Ishikawa (cell line): ENCODE data around the gene SLC2A8.

Experiments
- CEBPB ChIP-seq: IDR thresholded peaks from 2 replicates; pipeline ENCODE4 v1.6.1; 2012
- CREB1 ChIP-seq: IDR thresholded peaks from 2 replicates; pipeline ENCODE4 v1.6.1; 2012; ENCODE audit warnings: low read depth
- EGR1 ChIP-seq: IDR thresholded peaks from 2 replicates; pipeline ENCODE4 v1.6.1; 2012
- EP300 ChIP-seq: IDR thresholded peaks from 2 replicates; pipeline ENCODE4 v1.6.1; 2012; ENCODE audit warnings: borderline replicate concordance
- FOXM1 ChIP-seq: IDR thresholded peaks from 2 replicates; pipeline ENCODE4 v1.6.1; 2012; ENCODE audit warnings: low read depth, borderline replicate concordance
- NFIC ChIP-seq: IDR thresholded peaks from 2 replicates; pipeline ENCODE4 v1.6.1; 2012
- RAD21 ChIP-seq: IDR thresholded peaks from 2 replicates; pipeline ENCODE4 v1.6.1; 2012; ENCODE audit warnings: low read depth
- TAF1 ChIP-seq: IDR thresholded peaks from 2 replicates; pipeline ENCODE4 v1.6.1; 2012; ENCODE audit warnings: low read depth, mild to moderate bottlenecking
- TCF12 ChIP-seq: IDR thresholded peaks from 2 replicates; pipeline ENCODE4 v1.6.1; 2012; ENCODE audit warnings: low read depth
- TEAD4 ChIP-seq: IDR thresholded peaks from 2 replicates; pipeline ENCODE4 v1.6.1; 2012
- YY1 ChIP-seq: IDR thresholded peaks from 2 replicates; pipeline ENCODE4 v1.6.1; 2012; ENCODE audit warnings: low read depth
- ZBTB7A ChIP-seq: IDR thresholded peaks from 2 replicates; pipeline ENCODE4 v1.6.1; 2012; ENCODE audit warnings: low read depth
- TF ChIP-seq, protein P1 (sequence below): IDR thresholded peaks from 2 replicates; pipeline ENCODE4 v1.6.1; 2012; ENCODE audit warnings: low read depth, mild to moderate bottlenecking
- TF ChIP-seq, protein P2 (sequence below): IDR thresholded peaks from 2 replicates; pipeline ENCODE4 v1.6.1; 2012
- TF ChIP-seq, protein P3 (sequence below): IDR thresholded peaks from 2 replicates; pipeline ENCODE4 v1.6.1; 2012

The SLC2A8 gene

DNA sequence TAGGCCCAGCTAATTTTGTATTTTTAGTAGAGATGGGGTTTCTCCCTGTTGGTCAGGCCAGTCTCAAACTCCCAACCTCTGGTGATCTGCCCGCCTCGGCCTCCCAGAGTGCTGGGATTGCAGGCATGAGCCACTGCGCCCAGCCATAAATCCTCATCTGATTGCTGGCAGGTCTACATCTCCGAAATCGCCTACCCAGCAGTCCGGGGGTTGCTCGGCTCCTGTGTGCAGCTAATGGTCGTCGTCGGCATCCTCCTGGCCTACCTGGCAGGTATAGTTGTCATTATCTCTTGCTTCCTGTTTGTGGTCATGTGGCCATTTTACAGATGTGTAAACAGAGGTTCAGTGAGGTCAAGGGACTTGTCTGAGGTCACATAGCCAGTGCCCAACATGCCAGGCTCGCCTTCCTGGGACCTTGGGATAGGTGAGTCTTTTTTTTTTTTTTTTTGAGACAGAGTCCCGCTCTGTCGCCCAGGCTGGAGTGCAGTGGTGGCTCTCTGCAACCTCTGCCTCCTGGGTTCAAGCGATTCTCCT, 2.8 kb downstream of the SLC2A8 start:
- TF ChIP-seq EP300 = no peak
- no peak for TF ChIP-seq TCF12
- no peak for TF ChIP-seq EGR1
- no peak for TF ChIP-seq ZBTB7A
- no peak for TF ChIP-seq CREB1
- no peak for TF ChIP-seq RAD21
- TF ChIP-seq TAF1 = no peak
- no peak for TF ChIP-seq NFIC
- no peak for TF ChIP-seq YY1
- TF ChIP-seq CEBPB = no peak
- no peak for TF ChIP-seq TEAD4
- TF ChIP-seq, protein P1, sequence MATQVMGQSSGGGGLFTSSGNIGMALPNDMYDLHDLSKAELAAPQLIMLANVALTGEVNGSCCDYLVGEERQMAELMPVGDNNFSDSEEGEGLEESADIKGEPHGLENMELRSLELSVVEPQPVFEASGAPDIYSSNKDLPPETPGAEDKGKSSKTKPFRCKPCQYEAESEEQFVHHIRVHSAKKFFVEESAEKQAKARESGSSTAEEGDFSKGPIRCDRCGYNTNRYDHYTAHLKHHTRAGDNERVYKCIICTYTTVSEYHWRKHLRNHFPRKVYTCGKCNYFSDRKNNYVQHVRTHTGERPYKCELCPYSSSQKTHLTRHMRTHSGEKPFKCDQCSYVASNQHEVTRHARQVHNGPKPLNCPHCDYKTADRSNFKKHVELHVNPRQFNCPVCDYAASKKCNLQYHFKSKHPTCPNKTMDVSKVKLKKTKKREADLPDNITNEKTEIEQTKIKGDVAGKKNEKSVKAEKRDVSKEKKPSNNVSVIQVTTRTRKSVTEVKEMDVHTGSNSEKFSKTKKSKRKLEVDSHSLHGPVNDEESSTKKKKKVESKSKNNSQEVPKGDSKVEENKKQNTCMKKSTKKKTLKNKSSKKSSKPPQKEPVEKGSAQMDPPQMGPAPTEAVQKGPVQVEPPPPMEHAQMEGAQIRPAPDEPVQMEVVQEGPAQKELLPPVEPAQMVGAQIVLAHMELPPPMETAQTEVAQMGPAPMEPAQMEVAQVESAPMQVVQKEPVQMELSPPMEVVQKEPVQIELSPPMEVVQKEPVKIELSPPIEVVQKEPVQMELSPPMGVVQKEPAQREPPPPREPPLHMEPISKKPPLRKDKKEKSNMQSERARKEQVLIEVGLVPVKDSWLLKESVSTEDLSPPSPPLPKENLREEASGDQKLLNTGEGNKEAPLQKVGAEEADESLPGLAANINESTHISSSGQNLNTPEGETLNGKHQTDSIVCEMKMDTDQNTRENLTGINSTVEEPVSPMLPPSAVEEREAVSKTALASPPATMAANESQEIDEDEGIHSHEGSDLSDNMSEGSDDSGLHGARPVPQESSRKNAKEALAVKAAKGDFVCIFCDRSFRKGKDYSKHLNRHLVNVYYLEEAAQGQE = no peak
- TF ChIP-seq, protein P2, sequence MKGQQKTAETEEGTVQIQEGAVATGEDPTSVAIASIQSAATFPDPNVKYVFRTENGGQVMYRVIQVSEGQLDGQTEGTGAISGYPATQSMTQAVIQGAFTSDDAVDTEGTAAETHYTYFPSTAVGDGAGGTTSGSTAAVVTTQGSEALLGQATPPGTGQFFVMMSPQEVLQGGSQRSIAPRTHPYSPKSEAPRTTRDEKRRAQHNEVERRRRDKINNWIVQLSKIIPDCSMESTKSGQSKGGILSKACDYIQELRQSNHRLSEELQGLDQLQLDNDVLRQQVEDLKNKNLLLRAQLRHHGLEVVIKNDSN = no peak

DNA sequence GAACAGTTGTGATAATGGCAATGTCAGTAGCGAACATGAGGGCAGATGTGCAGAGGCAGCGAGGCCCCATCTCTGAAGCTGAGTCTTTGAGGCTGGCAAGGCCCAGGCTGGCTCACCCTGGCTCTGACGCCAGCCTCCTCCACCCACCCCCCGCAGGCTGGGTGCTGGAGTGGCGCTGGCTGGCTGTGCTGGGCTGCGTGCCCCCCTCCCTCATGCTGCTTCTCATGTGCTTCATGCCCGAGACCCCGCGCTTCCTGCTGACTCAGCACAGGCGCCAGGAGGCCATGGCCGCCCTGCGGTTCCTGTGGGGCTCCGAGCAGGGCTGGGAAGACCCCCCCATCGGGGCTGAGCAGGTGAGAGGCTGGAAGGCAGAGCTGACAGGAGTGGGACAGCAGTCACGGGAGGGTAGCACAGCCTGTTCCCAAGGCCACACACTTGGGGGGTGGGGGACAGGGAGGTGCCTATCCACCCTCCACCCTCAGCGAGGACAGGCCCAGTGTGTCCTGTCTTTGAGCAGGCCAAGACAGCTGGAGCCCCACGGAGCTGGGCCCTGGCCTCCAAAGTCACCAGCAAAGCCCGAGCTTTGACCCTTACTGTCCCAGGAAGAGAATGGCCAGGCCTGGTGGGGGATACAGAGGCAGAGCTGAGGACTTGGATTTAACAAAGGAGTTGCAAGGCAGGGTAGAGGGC, 5.6 kb downstream of the SLC2A8 start:
- no peak for TF ChIP-seq YY1
- no peak for TF ChIP-seq RAD21
- TF ChIP-seq TEAD4 = no peak
- TF ChIP-seq, protein P2 = no peak
- no peak for TF ChIP-seq TCF12
- no peak for TF ChIP-seq ZBTB7A

DNA sequence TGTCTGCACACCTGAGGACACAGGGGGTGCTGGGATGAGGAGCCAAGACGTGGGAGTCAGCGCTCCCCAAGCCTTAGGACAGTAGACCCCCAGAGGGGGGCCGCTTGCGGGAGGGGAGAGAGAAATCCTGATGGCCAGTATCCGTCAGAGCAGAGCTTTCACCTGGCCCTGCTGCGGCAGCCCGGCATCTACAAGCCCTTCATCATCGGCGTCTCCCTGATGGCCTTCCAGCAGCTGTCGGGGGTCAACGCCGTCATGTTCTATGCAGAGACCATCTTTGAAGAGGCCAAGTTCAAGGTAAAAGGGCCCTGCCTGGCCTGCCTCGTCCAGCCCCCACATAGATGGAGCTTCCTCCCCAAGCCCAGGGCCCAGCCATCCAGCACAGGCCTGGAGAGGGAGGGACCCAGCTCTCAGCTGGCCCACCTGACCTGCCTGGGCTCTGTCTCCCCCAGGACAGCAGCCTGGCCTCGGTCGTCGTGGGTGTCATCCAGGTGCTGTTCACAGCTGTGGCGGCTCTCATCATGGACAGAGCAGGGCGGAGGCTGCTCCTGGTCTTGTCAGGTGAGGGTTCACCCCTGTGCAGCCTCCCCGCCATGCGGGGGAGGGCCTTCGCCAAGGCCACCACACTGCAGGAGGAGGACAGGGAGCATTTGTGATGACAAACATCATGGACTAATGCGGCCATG, 6.7 kb downstream of the SLC2A8 start:
- TF ChIP-seq YY1 = no peak
- TF ChIP-seq NFIC = no peak
- TF ChIP-seq CREB1 = no peak
- TF ChIP-seq, protein P3, sequence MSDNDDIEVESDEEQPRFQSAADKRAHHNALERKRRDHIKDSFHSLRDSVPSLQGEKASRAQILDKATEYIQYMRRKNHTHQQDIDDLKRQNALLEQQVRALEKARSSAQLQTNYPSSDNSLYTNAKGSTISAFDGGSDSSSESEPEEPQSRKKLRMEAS = no peak
- TF ChIP-seq, protein P1 = no peak
- TF ChIP-seq EGR1 = no peak

DNA sequence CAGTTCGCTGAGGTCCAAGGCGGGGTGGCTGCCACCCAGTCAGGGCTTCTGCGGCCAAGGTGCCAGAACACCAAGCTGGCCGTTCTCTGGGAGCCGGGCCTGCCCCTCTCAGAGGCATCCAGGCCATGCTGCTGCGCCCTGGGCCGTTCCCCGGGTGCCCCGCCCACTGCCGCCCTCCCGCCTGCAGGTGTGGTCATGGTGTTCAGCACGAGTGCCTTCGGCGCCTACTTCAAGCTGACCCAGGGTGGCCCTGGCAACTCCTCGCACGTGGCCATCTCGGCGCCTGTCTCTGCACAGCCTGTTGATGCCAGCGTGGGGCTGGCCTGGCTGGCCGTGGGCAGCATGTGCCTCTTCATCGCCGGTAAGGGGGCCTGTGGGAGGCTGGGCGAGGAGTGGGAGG, 7.7 kb downstream of the SLC2A8 start:
- TF ChIP-seq TEAD4 (no peak), CREB1 (no peak), YY1 (no peak), RAD21 (no peak), ZBTB7A (no peak), EP300 (no peak), FOXM1 (no peak), EGR1 (no peak), TCF12 (no peak), NFIC (no peak), CEBPB (no peak), TAF1 (no peak)
- TF ChIP-seq, protein P2 = no peak
- TF ChIP-seq, protein P3 = no peak
- TF ChIP-seq, protein P1 = no peak
